Uterus (tissue), 4 donors: Measurements from ENCODE around the gene BACH1. TPM values are rescaled to one million over a fixed set of nuclear protein-coding genes. Genes with fewer than 3 reads are reported as not detected.
A peak's percentile ranks its signal among the peaks of the same experiment; 100 is the strongest.
"Not testable (repeated sequence)": the region's sequence is repeated elsewhere in the genome, so short reads cannot be mapped to it uniquely, and the experiment has no call there.

Experiments
- DNase-seq, 2 donors: peaks; one replicate each; pipeline ENCODE4 v3.0.0-alpha.2; 2019 to 2020
- H3K27ac ChIP-seq, 2 donors: fragments of 200-600 bp; sonication (generic); 1 replicate in 1 of 2; 2 replicates in 1 of 2; pipeline ENCODE4 v1.5.1; 2016 to 2018
- H3K27me3 ChIP-seq, 2 donors: fragments of 200-600 bp; sonication (generic); one replicate each; pipeline ENCODE4 v1.5.1; 2018 to 2019; ENCODE audit warnings: control low read depth in 1 of 2
- H3K36me3 ChIP-seq, 2 donors: fragments of 200-600 bp; sonication (generic); one replicate each; pipeline ENCODE4 v1.5.1; 2019; ENCODE audit warnings: control low read depth in 1 of 2
- H3K4me1 ChIP-seq, 2 donors: fragments of 200-600 bp; sonication (generic); one replicate each; pipeline ENCODE4 v1.5.1; 2018 to 2019; ENCODE audit warnings: control low read depth in 1 of 2
- H3K4me3 ChIP-seq, 2 donors: fragments of 200-600 bp; sonication (generic); 1 replicate in 1 of 2; 2 replicates in 1 of 2; pipeline ENCODE4 v1.5.1; 2018 to 2019; ENCODE audit warnings: mild to moderate bottlenecking in 1 of 2
- H3K9me3 ChIP-seq, 2 donors: fragments of 200-600 bp; sonication (generic); one replicate each; pipeline ENCODE4 v1.5.1; 2019; ENCODE audit warnings: control low read depth in 1 of 2
- POLR2A ChIP-seq, 2 donors: fragments of 450-650 bp; IDR thresholded peaks; one replicate each; pipeline ENCODE4 v1.6.1; 2016; ENCODE audit warnings: antibody characterized with exemption in 2 of 2, mild to moderate bottlenecking in 1 of 2, moderate library complexity in 1 of 2
- intact Hi-C: fragments of 100-400 bp; cut with DNase I; formaldehyde crosslinking; loops from one replicate; pipeline ENCODE4 v1.15.1; 2023; ENCODE audit warnings: low total_unique reads
- total RNA-seq, 4 donors: library from RNA; depleted of rRNA in 3 of 4; stranded (reverse); fragments of >200 nt in 3 of 4; gene quantifications; one replicate each; pipeline versions ENCODE4 v1.1.0 to v1.2.4, GENCODE V29; 2014 to 2023
- TF ChIP-seq, protein P1 (sequence below), 4 experiments: fragments of 200-600 bp in 2 of 4; fragments of 450-650 bp in 2 of 4; sonication (generic) in 2 of 4; IDR thresholded peaks; one replicate each; pipeline ENCODE4 v1.5.1; 2016 to 2019; ENCODE audit warnings: antibody characterized with exemption in 4 of 4, mild to moderate bottlenecking in 2 of 4, moderate library complexity in 1 of 4
- donor health status: DM: yes; HTN: yes; CAD: no.

The BACH1 gene
- total RNA-seq, 4 donors from 2014 or later: 52.9 to 107 (median 79.1) TPM

DNA sequence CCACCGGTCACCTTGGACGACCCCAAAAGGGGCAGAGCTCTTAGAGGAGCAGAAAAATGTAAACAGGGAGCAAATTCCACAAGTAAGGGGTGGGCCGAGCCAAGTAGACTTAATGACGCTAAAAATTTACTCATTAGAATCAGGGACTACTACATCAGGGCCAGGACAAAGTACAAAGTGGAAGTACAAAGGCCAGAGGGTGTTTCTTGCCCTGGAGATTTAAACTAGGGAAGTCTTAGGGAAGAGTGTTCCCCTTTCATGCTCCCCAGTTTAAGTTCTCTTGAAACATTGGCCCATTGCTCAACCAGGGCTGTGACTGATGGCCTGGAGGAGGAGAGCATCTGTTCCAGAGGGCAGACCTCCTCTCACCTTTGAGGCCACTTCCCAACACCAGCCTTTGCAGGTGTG lies 48.6 kb downstream of the BACH1 start:
- no peaks in the 10 kb centered on the region for H3K27me3 ChIP-seq
- TF ChIP-seq, protein P1, sequence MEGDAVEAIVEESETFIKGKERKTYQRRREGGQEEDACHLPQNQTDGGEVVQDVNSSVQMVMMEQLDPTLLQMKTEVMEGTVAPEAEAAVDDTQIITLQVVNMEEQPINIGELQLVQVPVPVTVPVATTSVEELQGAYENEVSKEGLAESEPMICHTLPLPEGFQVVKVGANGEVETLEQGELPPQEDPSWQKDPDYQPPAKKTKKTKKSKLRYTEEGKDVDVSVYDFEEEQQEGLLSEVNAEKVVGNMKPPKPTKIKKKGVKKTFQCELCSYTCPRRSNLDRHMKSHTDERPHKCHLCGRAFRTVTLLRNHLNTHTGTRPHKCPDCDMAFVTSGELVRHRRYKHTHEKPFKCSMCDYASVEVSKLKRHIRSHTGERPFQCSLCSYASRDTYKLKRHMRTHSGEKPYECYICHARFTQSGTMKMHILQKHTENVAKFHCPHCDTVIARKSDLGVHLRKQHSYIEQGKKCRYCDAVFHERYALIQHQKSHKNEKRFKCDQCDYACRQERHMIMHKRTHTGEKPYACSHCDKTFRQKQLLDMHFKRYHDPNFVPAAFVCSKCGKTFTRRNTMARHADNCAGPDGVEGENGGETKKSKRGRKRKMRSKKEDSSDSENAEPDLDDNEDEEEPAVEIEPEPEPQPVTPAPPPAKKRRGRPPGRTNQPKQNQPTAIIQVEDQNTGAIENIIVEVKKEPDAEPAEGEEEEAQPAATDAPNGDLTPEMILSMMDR (IDR thresholded peaks at IDR 0.05): no peak
- TF ChIP-seq POLR2A (IDR thresholded peaks at IDR 0.05): no peak
- H3K36me3 ChIP-seq: no peaks in the 10 kb centered on the region
- no peaks in the 10 kb centered on the region for H3K9me3 ChIP-seq
- H3K4me1 ChIP-seq: no peaks in the 10 kb centered on the region
- intact Hi-C loops: no loop called here
- H3K27ac ChIP-seq: no peak overlapping the region
- no peak for DNase-seq
- H3K4me3 ChIP-seq: no peak overlapping the region

DNA sequence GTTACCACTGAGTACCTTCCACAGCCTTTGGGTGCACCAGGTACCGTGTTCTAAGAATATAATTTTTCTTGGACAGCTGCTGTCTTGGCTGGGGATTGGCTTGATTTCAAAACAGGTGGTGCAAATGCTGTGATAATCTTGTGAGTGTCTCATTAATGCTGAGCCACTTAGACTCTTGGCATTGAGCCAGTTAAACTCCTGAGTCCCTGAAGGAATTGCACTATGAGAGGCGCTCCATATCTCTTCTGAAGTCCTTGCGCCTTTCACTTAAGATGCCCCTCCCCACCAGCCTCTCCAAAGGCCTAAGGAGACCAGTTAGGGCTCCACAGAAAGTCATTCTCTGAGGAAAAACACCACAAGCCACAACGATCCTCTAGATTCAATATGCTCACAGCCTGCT lies 51.0 kb downstream of the BACH1 start:
- intact Hi-C loops: no loop called here
- H3K27me3 ChIP-seq: no peaks in the 10 kb centered on the region
- H3K4me3 ChIP-seq: no peak overlapping the region
- H3K36me3 ChIP-seq: no peaks in the 10 kb centered on the region
- no peaks in the 10 kb centered on the region for H3K4me1 ChIP-seq
- TF ChIP-seq POLR2A (IDR thresholded peaks at IDR 0.05): no peak
- TF ChIP-seq, protein P1 (IDR thresholded peaks at IDR 0.05): no peak
- no peak for DNase-seq
- no peak overlapping the region for H3K27ac ChIP-seq
- no peaks in the 10 kb centered on the region for H3K9me3 ChIP-seq

DNA sequence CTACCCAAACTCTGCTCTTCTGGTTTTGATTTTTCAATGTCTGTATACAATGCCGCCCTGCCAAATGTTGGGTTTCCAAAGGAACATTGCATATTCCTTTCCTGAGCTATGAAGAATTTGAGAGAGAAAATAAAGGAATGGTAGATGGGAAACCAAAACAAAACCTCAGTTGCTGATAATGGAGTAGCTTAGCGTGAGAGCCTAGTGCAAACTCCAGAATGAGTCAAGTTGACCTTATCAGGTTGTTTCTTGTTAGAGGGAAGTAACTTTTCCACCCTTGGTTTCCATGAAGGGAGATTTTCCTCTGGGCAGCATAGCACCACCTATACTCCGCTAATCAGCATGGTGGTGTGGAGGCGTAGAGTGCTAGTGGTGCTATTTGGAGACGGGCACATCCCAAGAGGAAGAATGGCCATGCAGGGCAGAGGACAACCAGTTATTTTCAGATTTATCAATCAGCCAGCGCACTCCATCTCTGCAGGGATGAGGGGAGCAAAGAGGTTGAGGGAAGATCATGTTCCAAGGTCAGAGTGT lies 51.6 kb downstream of the BACH1 start:
- Histone ChIP-seq H3K4me3 (no peak overlapping the region), H3K27ac (no peak overlapping the region), H3K9me3 (no peaks in the 10 kb centered on the region), H3K27me3 (no peaks in the 10 kb centered on the region), H3K36me3 (no peaks in the 10 kb centered on the region), H3K4me1 (no peaks in the 10 kb centered on the region)
- intact Hi-C loops: no loop called here
- no peak for TF ChIP-seq POLR2A (IDR thresholded peaks at IDR 0.05)
- TF ChIP-seq, protein P1 (IDR thresholded peaks at IDR 0.05): no peak
- no peak for DNase-seq

DNA sequence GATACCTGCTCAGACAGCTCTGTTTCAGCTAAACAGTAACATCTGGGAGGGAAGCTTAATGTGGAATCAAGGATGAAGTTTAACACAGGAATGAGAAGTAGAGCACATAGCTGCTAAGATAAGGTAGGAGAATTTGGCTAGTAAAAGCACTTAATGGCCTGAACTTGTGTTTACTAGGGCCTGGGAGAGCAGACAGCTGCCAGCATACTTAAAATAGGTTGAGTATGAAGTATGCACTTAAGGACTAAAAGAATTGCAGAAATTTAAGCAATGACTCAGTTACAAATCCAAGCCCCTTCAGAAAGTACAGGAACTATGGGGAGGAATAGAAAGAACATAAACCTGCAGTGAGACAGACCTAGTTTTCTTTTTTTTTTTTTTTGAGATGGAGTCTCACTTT lies 53.0 kb downstream of the BACH1 start:
- intact Hi-C loops: no loop called here
- Histone ChIP-seq H3K27me3 (no peaks in the 10 kb centered on the region), H3K9me3 (no peaks in the 10 kb centered on the region), H3K27ac (peak overlapping the region in 1 of 2 donors; percentile 50), H3K4me1 (no peaks in the 10 kb centered on the region), H3K4me3 (no peak overlapping the region), H3K36me3 (no peaks in the 10 kb centered on the region)
- no peak for DNase-seq
- no peak for TF ChIP-seq POLR2A (IDR thresholded peaks at IDR 0.05)
- TF ChIP-seq, protein P1 (IDR thresholded peaks at IDR 0.05): no peak

DNA sequence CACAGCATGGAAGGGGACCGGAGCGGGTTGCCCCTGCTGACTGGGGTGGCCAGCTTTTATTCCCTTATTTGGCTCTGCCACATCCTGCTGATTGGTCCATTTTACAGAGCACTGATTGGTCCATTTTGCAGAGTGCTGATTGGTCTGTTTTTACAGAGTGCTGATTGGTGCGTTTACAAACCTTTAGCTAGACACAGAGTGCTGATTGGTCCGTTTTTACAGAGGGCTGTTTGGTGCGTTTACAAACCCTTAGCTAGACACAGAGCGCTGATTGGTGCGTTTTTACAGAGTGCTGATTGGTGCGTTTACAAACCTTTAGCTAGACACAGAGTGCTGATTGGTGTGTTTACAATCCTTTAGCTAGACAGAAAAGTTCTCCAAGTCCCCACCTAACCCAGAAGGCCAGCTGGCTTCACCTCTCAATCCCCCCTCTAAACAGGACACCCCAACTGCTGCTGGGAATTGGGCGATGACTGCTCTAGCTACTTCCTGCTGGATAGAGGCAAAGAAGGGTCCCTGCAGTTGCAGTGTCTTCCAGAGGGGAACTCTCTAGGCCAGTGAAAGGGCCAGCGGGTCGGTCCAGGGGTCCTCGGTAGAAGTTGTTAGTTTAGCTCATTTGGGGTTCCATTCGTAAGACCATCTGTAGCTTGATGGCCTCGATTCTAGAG lies 56.5 kb downstream of the BACH1 start:
- DNase-seq, H3K36me3 ChIP-seq, H3K4me1 ChIP-seq, H3K27me3 ChIP-seq, intact Hi-C loops, H3K27ac ChIP-seq, H3K9me3 ChIP-seq, H3K4me3 ChIP-seq: not testable (repeated sequence)

DNA sequence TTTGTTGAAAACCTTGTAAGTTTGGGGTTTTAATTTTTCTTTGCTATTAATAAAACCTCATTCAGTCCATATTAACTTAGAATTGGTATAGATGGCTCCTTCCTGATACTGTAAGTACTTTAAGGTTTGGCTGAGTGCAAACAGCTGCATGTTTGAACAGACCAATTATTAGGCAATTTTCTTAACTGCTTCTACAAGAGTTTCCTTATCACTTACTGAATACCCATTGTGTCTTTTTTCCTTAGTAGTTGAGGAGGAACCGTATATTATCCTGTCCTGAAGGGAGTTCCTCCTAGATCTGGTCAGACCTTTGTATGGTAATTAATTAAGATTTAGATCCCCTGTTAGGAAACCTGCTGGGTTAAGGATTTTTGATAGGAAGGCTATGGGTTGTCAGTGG lies 57.6 kb downstream of the BACH1 start:
- H3K36me3 ChIP-seq, intact Hi-C loops: not testable (repeated sequence)

DNA sequence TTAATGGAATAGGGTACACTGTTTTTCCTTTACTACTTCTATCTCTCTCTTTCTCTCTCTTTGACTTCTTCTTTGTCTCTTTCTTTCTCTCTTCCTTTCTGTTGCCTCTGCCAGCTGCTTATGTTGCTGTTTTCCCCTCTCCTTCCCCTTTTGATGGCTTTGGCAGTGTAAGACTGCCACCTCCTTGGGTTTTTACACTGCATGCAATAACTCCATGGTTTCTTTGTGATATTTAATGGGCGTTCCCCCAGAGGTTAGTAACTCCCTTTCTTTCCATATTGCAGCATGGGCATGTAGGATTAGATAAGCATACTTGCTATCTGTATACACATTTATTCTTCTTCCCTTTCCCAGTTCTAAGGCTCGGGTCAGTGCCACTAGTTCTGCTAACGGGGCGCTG lies 58.1 kb downstream of the BACH1 start:
- H3K9me3 ChIP-seq, H3K27me3 ChIP-seq, H3K4me3 ChIP-seq, H3K4me1 ChIP-seq, DNase-seq, intact Hi-C loops, H3K27ac ChIP-seq, H3K36me3 ChIP-seq: not testable (repeated sequence)

More for the DNA sequence above, 57.6 kb downstream of the BACH1 start:
- not testable (repeated sequence) for H3K9me3 ChIP-seq, H3K27ac ChIP-seq, H3K4me3 ChIP-seq, H3K27me3 ChIP-seq, DNase-seq, H3K4me1 ChIP-seq
